GM23248 (cell line): ENCODE measurements around the gene MACF1.

Source experiments
- EZH2 ChIP-seq: fragments of 200-600 bp; sonication (generic); IDR thresholded peaks from 2 replicates; pipeline ENCODE4 v1.6.1; 2018; ENCODE audit warnings: antibody characterized with exemption, mild to moderate bottlenecking; ENCODE audit not compliant: insufficient read depth, poor library complexity, severe bottlenecking
- EZH2phosphoT487 ChIP-seq: fragments of 200-600 bp; sonication (generic); IDR thresholded peaks from 2 replicates; pipeline ENCODE4 v1.6.1; 2018; ENCODE audit warnings: antibody characterized with exemption, moderate library complexity, mild to moderate bottlenecking, low read depth; ENCODE audit not compliant: insufficient read depth

DNA sequence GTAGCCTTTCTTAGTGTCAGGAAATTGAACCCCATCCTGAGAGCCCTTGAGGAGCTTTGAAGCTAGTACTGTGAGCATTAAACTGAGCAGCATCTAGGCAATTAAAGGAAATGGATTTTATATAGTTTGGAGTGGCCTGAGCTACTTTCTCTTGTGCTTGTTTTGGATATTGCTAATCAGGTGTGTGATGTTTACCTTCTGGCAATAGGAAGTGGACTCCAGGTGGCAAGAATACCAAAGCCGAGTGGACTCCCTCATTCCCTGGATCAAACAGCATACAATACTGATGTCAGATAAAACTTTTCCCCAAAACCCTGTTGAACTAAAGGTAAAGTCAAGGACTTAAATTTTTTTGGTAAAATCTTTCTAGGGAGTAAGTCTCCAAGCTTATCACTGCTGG lies 79.4 kb downstream of the MACF1 start:
- TF ChIP-seq EZH2 (no peak), EZH2phosphoT487 (no peak)
